GM18951 (cell line): ENCODE results near the gene CEP295NL.
"Not testable (repeated sequence)": the region's sequence is repeated elsewhere in the genome, so short reads cannot be mapped to it uniquely, and the experiment has no call there.

ENCODE experiments used
- POLR2A ChIP-seq: IDR thresholded peaks from 4 replicates; pipeline ENCODE4 v1.6.1; 2011; ENCODE audit warnings: mild to moderate bottlenecking; ENCODE audit not compliant: insufficient read length, insufficient read depth; ENCODE audit errors: extremely low read depth
- in situ Hi-C: fragments of 300-500 bp; cut with MboI; formaldehyde crosslinking; loops from one replicate; pipeline ENCODE4 v1.12.0; 2022; ENCODE audit warnings: low sequenced_read_pairs, mixed read lengths, inconsistent platforms; ENCODE audit not compliant: unreplicated experiment

Gene CEP295NL

GRCh38 chr17:78883089-78883532 is 19.9 kb downstream of the CEP295NL start:
- no peak for TF ChIP-seq POLR2A

GRCh38 chr17:78882540-78883088 is 20.4 kb downstream of the CEP295NL start:
- in situ Hi-C loops: no loop called here

More at GRCh38 chr17:78883089-78883532, 19.9 kb downstream of the CEP295NL start:
- in situ Hi-C loops: no loop called here

DNA sequence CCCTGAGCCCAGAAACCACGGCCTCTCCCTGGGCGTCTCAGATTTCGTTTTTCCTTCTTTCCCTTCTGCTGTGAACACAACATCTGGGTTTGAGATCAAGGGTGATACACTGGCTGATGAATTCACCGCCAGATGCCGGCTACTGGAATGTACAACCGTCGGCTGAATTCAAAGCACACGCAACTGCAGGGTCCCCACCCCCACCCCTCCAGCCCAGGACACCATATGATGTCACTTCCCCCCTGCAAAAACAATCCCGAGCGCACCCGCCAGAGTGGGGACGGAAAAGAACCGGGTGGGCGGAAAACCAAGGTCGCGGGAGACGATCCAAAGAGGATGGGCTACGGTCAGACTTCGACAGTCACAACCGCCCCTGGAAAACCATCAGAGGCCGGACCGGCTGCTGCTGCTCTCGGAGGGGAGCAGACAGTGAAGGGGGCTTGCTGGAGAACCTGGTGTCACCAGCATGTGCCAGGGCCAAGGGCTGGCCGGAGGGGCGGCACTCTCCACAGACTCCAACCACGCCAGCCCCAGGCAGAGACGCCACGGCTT is 23.3 kb downstream of the CEP295NL start:
- TF ChIP-seq POLR2A: no peak
- in situ Hi-C loops: no loop called here

More at GRCh38 chr17:78882540-78883088, 20.4 kb downstream of the CEP295NL start:
- TF ChIP-seq POLR2A: no peak

DNA sequence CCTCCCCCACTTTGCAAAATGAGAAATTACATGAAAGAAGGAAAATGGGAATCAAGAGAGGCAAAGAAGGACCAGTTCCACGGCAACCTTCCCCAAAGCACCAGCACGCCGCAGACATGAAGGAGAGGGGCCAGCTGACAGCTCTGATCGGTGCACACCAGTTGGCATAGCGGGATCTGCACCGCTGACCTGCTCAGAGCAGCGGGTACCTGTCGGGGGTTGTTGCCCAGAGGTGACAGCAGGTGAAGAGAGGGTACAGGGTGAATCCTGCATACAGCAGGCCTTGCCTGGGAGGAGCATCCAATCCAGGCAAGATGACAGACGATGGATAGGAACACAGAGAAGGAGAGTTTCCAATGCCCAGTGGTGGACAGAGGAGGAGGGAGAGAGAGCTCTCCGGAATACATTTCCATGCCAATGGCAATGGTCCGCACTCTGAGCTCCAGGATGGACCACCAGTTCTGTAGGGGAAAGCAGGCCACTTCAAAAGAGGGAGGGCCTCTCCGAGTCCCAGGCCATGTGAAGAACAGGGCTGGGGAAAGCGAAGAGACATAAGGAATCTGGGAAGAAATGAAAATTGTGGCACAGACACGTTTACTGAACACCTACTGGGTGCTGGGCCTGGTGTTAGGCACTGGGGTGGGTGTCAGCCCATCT is 24.0 kb downstream of the CEP295NL start:
- in situ Hi-C loops: no loop called here
- no peak for TF ChIP-seq POLR2A

GRCh38 chr17:78878261-78878660 is 24.7 kb downstream of the CEP295NL start:
- in situ Hi-C loops: no loop called here

GRCh38 chr17:78876954-78877517 is 26.0 kb downstream of the CEP295NL start:
- in situ Hi-C loops: not testable (repeated sequence)

More at GRCh38 chr17:78878261-78878660, 24.7 kb downstream of the CEP295NL start:
- TF ChIP-seq POLR2A: no peak

DNA sequence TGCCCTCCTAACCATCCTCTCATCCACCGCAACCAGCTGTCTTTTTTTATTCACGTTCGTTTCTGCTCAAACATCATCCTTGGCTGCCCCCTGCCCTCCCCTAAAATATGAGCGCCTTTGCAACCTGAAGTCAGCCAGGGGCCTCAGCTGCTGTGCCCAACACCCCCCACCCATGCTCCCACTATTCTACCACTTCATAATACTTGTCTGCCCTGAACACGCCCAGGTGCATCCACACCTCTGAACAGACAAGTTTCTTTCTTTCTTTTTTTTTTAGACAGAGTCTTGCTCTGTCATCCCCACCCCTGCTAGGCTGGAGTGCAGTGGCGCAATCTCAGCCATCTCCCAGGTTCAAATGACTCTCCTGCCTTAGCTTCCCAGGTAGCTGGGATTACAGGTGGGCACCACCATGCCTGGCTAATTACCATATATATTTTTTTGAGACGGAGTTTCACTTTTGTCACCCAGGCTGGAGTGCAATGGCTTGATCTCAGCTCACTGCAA is 26.9 kb downstream of the CEP295NL start:
- in situ Hi-C loops: no loop called here
- no peak for TF ChIP-seq POLR2A

DNA sequence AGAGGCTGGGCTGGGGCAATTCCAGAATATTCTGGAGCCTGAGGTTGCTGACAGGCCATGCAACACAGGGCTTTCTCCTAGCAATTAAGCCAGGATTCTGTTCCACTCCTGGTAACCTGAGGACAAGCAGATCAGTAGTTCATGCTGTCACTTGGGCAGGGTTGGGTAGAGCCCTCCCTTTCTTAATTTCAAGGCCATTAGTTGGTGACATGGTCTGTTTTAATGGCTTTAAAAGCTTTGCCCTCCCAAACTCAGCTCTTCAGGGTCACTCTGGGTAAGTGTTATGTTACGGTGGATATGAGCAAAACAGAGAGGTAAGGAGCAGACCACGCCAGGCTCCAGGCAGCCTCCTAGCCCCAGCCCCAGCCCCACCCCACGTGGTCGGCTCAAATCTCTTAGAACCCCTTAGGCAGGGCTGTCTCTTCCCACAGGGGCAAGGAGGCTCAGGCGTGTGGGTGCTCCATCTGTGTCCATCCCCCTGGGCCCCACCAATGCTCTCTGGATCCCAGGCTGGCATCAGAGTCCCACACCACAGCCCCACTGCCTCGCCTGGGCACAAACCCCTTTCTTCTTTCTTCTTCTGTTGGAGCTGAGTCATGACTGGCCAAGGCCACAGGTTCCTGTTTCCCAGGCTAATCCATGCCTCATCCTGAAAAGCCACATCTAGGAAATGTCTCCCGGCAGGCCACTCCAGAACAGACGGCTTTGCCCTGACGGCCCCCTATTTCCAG is 27.5 kb downstream of the CEP295NL start:
- TF ChIP-seq POLR2A: no peak

GRCh38 chr17:78873519-78874340 is 29.3 kb downstream of the CEP295NL start:
- TF ChIP-seq POLR2A: no peak
- in situ Hi-C loops: no loop called here

More for the DNA sequence above, 27.5 kb downstream of the CEP295NL start:
- in situ Hi-C loops: no loop called here

DNA sequence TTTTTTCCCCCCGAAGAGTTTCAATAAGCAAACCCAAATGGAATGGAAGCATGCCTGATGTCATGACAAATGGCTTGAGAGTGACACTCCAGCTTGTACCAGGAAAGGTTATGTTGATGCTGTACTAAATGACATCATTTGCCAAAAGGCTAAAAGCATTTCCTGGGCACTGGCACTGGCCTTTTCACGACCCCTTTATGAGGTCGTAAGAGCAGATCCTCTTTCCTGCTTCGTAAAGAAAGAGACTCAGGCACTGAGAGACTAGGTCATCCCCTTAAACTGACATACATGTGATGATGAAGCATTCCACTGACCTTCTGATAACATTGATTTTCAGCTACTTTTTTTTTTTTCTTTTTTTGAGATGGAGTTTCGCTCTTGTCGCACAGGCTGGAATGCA is 30.5 kb downstream of the CEP295NL start:
- TF ChIP-seq POLR2A: no peak
- in situ Hi-C loops: no loop called here

GRCh38 chr17:78870621-78871020 is 32.4 kb downstream of the CEP295NL start:
- in situ Hi-C loops: no loop called here
- TF ChIP-seq POLR2A: no peak

GRCh38 chr17:78868391-78868790 is 34.6 kb downstream of the CEP295NL start:
- in situ Hi-C loops: loop anchor here (10.0 kb wide), 1 partner anchor 106 kb away; the partner anchor contains the start of gene LGALS3BP
- TF ChIP-seq POLR2A: no peak

GRCh38 chr17:78867046-78867445 is 36.0 kb downstream of the CEP295NL start:
- in situ Hi-C loops: loop anchor here (10.0 kb wide), 1 partner anchor 108 kb away; the partner anchor contains the start of gene LGALS3BP
